NT2/D1 (cell line): ENCODE data around the gene PIK3IP1.

ENCODE experiments used
- DNase-seq: peaks from one replicate; pipeline ENCODE4 v3.0.0-alpha.2; 2011; ENCODE audit warnings: low read depth, low spot score
- H3K27me3 ChIP-seq: 2 replicates; pipeline ENCODE4 v1.6.0; 2011; ENCODE audit warnings: mild to moderate bottlenecking; ENCODE audit not compliant: insufficient read length, insufficient read depth
- H3K36me3 ChIP-seq: 2 replicates; pipeline ENCODE4 v1.6.1; 2011; ENCODE audit warnings: mild to moderate bottlenecking, low read length, mixed read lengths; ENCODE audit not compliant: insufficient read depth, insufficient read length
- H3K4me1 ChIP-seq: 2 replicates; pipeline ENCODE4 v1.5.1; 2011; ENCODE audit not compliant: insufficient read depth, insufficient read length
- H3K4me3 ChIP-seq: 2 replicates; pipeline ENCODE4 v1.5.1; 2011; ENCODE audit warnings: low read depth; ENCODE audit not compliant: insufficient read length
- H3K9ac ChIP-seq: 2 replicates; pipeline ENCODE4 v1.6.0; 2011; ENCODE audit warnings: low read depth; ENCODE audit not compliant: insufficient read length
- H3K9me3 ChIP-seq: 2 replicates; pipeline ENCODE4 v1.5.1; 2011; ENCODE audit warnings: mild to moderate bottlenecking, low read length; ENCODE audit not compliant: insufficient read depth
- SUZ12 ChIP-seq: IDR thresholded peaks from 2 replicates; pipeline ENCODE4 v1.6.1; 2011; ENCODE audit not compliant: insufficient read length, insufficient read depth; ENCODE audit errors: extremely low read depth
- YY1 ChIP-seq: IDR thresholded peaks from 2 replicates; pipeline ENCODE4 v1.6.1; 2011; ENCODE audit not compliant: insufficient read length, insufficient read depth
- ZNF274 ChIP-seq: IDR thresholded peaks from 2 replicates; pipeline ENCODE4 v1.6.1; 2011; ENCODE audit warnings: mild to moderate bottlenecking, low read depth, low read length

Gene PIK3IP1

GRCh38 chr22:31333641-31334040 is 41.4 kb upstream of the PIK3IP1 start:
- Histone ChIP-seq H3K9me3 (no peaks in the 10 kb centered on the region), H3K27me3 (no peaks in the 10 kb centered on the region), H3K9ac (no peak overlapping the region), H3K4me3 (no peak overlapping the region), H3K4me1 (peaks cover 3% of the 10 kb centered on the region), H3K36me3 (peaks cover 78% of the 10 kb centered on the region)
- no peak for DNase-seq
- TF ChIP-seq SUZ12 (no peak), ZNF274 (no peak), YY1 (no peak)

DNA sequence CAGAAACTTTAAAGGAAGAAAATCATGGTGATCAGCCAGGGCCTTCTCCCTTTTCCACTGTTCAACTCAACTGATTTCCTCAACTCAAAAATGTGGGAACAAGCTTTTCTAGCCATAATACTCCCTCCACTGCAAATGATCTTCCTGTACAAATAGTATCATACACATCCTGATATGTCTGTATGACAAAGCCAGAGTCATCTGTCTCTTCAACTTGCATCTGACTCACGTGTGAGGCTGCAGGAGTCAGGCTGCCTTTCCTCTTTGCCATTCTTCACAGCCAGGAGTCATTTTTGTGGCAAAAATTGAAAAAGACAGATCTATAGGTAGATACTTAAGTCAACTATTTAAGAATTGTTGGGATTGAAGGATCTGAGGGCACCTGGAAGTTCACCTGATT is 40.6 kb upstream of the PIK3IP1 start:
- Histone ChIP-seq H3K36me3 (peaks cover 72% of the 10 kb centered on the region), H3K4me3 (no peak overlapping the region), H3K27me3 (no peaks in the 10 kb centered on the region), H3K9ac (no peak overlapping the region), H3K9me3 (no peaks in the 10 kb centered on the region), H3K4me1 (peaks cover 3% of the 10 kb centered on the region)
- DNase-seq = no peak
- no peak for TF ChIP-seq ZNF274
- TF ChIP-seq YY1 = no peak

- no peaks in the 10 kb centered on the region for H3K27me3 ChIP-seq
- TF ChIP-seq YY1 (no peak), ZNF274 (no peak)
- no peak overlapping the region for H3K9ac ChIP-seq
- H3K4me1 ChIP-seq = peaks cover 3% of the 10 kb centered on the region
- no peak overlapping the region for H3K4me3 ChIP-seq
- H3K36me3 ChIP-seq = peaks cover 71% of the 10 kb centered on the region
- no peaks in the 10 kb centered on the region for H3K9me3 ChIP-seq
- no peak for DNase-seq
Measured at GRCh38 chr22:31332010-31332409, 39.7 kb upstream of the PIK3IP1 start.

GRCh38 chr22:31329453-31330215 is 37.3 kb upstream of the PIK3IP1 start:
- no peak for TF ChIP-seq ZNF274
- TF ChIP-seq YY1 = no peak
- no peak for TF ChIP-seq SUZ12
- Histone ChIP-seq H3K4me1 (peaks cover 3% of the 10 kb centered on the region), H3K4me3 (no peak overlapping the region), H3K9ac (no peak overlapping the region), H3K9me3 (no peaks in the 10 kb centered on the region), H3K36me3 (peaks cover 77% of the 10 kb centered on the region), H3K27me3 (no peaks in the 10 kb centered on the region)
- DNase-seq = no peak

- no peak for TF ChIP-seq SUZ12
- TF ChIP-seq YY1 = no peak
- TF ChIP-seq ZNF274 = no peak
- no peaks in the 10 kb centered on the region for H3K27me3 ChIP-seq
- H3K9ac ChIP-seq = no peak overlapping the region
- peaks cover 3% of the 10 kb centered on the region for H3K4me1 ChIP-seq
- H3K36me3 ChIP-seq = peaks cover 74% of the 10 kb centered on the region
- H3K9me3 ChIP-seq = no peaks in the 10 kb centered on the region
- DNase-seq = no peak
- H3K4me3 ChIP-seq = no peak overlapping the region
Measured at GRCh38 chr22:31329029-31329428, 36.7 kb upstream of the PIK3IP1 start.

GRCh38 chr22:31328544-31328960 is 36.3 kb upstream of the PIK3IP1 start:
- DNase-seq = no peak
- Histone ChIP-seq H3K27me3 (no peaks in the 10 kb centered on the region), H3K4me1 (peaks cover 3% of the 10 kb centered on the region), H3K4me3 (no peak overlapping the region), H3K9ac (no peak overlapping the region), H3K9me3 (no peaks in the 10 kb centered on the region), H3K36me3 (peaks cover 74% of the 10 kb centered on the region)
- TF ChIP-seq YY1 (no peak), ZNF274 (no peak), SUZ12 (no peak)

- no peak overlapping the region for H3K9ac ChIP-seq
- H3K9me3 ChIP-seq = no peaks in the 10 kb centered on the region
- peaks cover 3% of the 10 kb centered on the region for H3K4me1 ChIP-seq
- H3K4me3 ChIP-seq = no peak overlapping the region
- H3K27me3 ChIP-seq = no peaks in the 10 kb centered on the region
- H3K36me3 ChIP-seq = peaks cover 70% of the 10 kb centered on the region
- no peak for TF ChIP-seq SUZ12
- TF ChIP-seq YY1 = no peak
- no peak for TF ChIP-seq ZNF274
- no peak for DNase-seq
Measured at GRCh38 chr22:31327806-31328543, 35.7 kb upstream of the PIK3IP1 start.
